ENCODE results near the gene CSMD2.

The CSMD2 gene

GRCh38 chr1:33824321-33824720 lies 340.7 kb downstream of the CSMD2 start:
- TF ChIP-seq TEAD4 (IDR thresholded peaks at IDR 0.05) (no peak), TAF1 (IDR thresholded peaks at IDR 0.05; ENCODE audit: low read depth) (no peak), EGR1 (IDR thresholded peaks at IDR 0.05) (no peak), CREB1 (IDR thresholded peaks at IDR 0.05; ENCODE audit: low read depth) (no peak), MAX (IDR thresholded peaks at IDR 0.05) (no peak), TCF12 (IDR thresholded peaks at IDR 0.05; ENCODE audit: low read depth) (no peak), NFIC (IDR thresholded peaks at IDR 0.05) (no peak), YY1 (IDR thresholded peaks at IDR 0.05; ENCODE audit: low read depth) (no peak), EP300 (IDR thresholded peaks at IDR 0.05; ENCODE audit: borderline replicate concordance) (no peak), CEBPB (IDR thresholded peaks at IDR 0.05) (no peak)
- TF ChIP-seq, protein P1, sequence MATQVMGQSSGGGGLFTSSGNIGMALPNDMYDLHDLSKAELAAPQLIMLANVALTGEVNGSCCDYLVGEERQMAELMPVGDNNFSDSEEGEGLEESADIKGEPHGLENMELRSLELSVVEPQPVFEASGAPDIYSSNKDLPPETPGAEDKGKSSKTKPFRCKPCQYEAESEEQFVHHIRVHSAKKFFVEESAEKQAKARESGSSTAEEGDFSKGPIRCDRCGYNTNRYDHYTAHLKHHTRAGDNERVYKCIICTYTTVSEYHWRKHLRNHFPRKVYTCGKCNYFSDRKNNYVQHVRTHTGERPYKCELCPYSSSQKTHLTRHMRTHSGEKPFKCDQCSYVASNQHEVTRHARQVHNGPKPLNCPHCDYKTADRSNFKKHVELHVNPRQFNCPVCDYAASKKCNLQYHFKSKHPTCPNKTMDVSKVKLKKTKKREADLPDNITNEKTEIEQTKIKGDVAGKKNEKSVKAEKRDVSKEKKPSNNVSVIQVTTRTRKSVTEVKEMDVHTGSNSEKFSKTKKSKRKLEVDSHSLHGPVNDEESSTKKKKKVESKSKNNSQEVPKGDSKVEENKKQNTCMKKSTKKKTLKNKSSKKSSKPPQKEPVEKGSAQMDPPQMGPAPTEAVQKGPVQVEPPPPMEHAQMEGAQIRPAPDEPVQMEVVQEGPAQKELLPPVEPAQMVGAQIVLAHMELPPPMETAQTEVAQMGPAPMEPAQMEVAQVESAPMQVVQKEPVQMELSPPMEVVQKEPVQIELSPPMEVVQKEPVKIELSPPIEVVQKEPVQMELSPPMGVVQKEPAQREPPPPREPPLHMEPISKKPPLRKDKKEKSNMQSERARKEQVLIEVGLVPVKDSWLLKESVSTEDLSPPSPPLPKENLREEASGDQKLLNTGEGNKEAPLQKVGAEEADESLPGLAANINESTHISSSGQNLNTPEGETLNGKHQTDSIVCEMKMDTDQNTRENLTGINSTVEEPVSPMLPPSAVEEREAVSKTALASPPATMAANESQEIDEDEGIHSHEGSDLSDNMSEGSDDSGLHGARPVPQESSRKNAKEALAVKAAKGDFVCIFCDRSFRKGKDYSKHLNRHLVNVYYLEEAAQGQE (IDR thresholded peaks at IDR 0.05; ENCODE audit: low read depth), result no peak
- TF ChIP-seq, protein P2, sequence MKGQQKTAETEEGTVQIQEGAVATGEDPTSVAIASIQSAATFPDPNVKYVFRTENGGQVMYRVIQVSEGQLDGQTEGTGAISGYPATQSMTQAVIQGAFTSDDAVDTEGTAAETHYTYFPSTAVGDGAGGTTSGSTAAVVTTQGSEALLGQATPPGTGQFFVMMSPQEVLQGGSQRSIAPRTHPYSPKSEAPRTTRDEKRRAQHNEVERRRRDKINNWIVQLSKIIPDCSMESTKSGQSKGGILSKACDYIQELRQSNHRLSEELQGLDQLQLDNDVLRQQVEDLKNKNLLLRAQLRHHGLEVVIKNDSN (IDR thresholded peaks at IDR 0.05), result no peak

DNA sequence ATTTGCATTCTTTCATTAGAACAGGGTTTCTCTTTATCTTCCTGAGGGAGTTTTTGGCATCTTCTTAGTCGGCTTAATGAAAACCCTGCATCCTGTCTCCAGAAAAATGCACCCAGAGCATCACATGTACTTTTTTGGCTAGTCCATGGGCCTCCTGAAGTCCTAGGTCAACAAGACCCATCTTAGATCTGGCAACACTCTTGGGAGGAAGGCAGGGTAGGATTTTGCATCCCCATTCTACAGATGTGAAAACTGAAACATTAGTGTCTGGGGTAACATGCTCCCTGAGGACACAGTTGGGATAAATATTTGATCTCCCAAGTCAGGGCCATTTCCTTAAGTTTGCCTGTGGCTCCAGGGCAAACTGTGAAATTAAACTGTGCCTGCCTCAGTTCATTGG lies 341.2 kb downstream of the CSMD2 start:
- TF ChIP-seq NFIC (IDR thresholded peaks at IDR 0.05) (no peak), MAX (IDR thresholded peaks at IDR 0.05) (no peak), RAD21 (IDR thresholded peaks at IDR 0.05; ENCODE audit: low read depth) (no peak), TAF1 (IDR thresholded peaks at IDR 0.05; ENCODE audit: low read depth) (no peak), TCF12 (IDR thresholded peaks at IDR 0.05; ENCODE audit: low read depth) (no peak), EP300 (IDR thresholded peaks at IDR 0.05; ENCODE audit: borderline replicate concordance) (no peak), ZBTB7A (IDR thresholded peaks at IDR 0.05; ENCODE audit: low read depth) (no peak), CEBPB (IDR thresholded peaks at IDR 0.05) (no peak), FOXM1 (IDR thresholded peaks at IDR 0.05; ENCODE audit: borderline replicate concordance, low read depth) (no peak), TEAD4 (IDR thresholded peaks at IDR 0.05) (no peak), CREB1 (IDR thresholded peaks at IDR 0.05; ENCODE audit: low read depth) (no peak), EGR1 (IDR thresholded peaks at IDR 0.05) (no peak)
- TF ChIP-seq, protein P2 (IDR thresholded peaks at IDR 0.05), result no peak
- TF ChIP-seq, protein P1 (IDR thresholded peaks at IDR 0.05; ENCODE audit: low read depth), result no peak

GRCh38 chr1:33823401-33823800 lies 341.6 kb downstream of the CSMD2 start:
- TF ChIP-seq MAX (IDR thresholded peaks at IDR 0.05), result no peak
- TF ChIP-seq TAF1 (IDR thresholded peaks at IDR 0.05; ENCODE audit: low read depth), result no peak
- no peak for TF ChIP-seq EP300 (IDR thresholded peaks at IDR 0.05; ENCODE audit: borderline replicate concordance)
- TF ChIP-seq ZBTB7A (IDR thresholded peaks at IDR 0.05; ENCODE audit: low read depth), result no peak
- TF ChIP-seq RAD21 (IDR thresholded peaks at IDR 0.05; ENCODE audit: low read depth), result no peak
- TF ChIP-seq, protein P2 (IDR thresholded peaks at IDR 0.05), result no peak
- TF ChIP-seq EGR1 (IDR thresholded peaks at IDR 0.05), result no peak
- TF ChIP-seq, protein P1 (IDR thresholded peaks at IDR 0.05; ENCODE audit: low read depth), result no peak
- TF ChIP-seq TCF12 (IDR thresholded peaks at IDR 0.05; ENCODE audit: low read depth), result no peak
- TF ChIP-seq YY1 (IDR thresholded peaks at IDR 0.05; ENCODE audit: low read depth), result no peak
- TF ChIP-seq TEAD4 (IDR thresholded peaks at IDR 0.05), result no peak
- no peak for TF ChIP-seq NFIC (IDR thresholded peaks at IDR 0.05)
- no peak for TF ChIP-seq CEBPB (IDR thresholded peaks at IDR 0.05)
- TF ChIP-seq CREB1 (IDR thresholded peaks at IDR 0.05; ENCODE audit: low read depth), result no peak
- TF ChIP-seq FOXM1 (IDR thresholded peaks at IDR 0.05; ENCODE audit: borderline replicate concordance, low read depth), result no peak

DNA sequence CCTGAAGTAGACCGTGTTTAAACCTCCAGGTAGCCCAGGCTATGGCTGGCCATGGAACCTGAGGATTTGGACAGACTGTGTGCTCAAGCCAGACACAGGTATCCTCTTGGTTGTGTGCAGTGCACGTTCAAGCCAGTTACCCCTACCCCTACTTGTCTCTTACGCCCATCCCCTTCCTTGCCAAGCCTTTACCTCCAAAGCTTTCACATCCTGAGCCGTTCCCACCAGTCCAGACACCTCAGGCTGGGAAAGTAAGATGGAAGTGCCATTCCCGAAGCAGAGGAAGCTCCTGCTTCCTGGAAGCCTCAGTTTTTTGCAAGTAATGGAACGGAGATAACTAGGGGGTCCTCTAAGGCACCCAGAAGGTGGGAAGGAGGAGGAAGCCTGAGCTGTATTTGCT lies 342.6 kb downstream of the CSMD2 start:
- no peak for TF ChIP-seq EP300 (IDR thresholded peaks at IDR 0.05; ENCODE audit: borderline replicate concordance)
- TF ChIP-seq TAF1 (IDR thresholded peaks at IDR 0.05; ENCODE audit: low read depth), result no peak
- no peak for TF ChIP-seq NFIC (IDR thresholded peaks at IDR 0.05)
- TF ChIP-seq, protein P2 (IDR thresholded peaks at IDR 0.05), result no peak
- TF ChIP-seq CEBPB (IDR thresholded peaks at IDR 0.05), result no peak
- no peak for TF ChIP-seq CREB1 (IDR thresholded peaks at IDR 0.05; ENCODE audit: low read depth)
- TF ChIP-seq EGR1 (IDR thresholded peaks at IDR 0.05), result no peak
- TF ChIP-seq YY1 (IDR thresholded peaks at IDR 0.05; ENCODE audit: low read depth), result no peak
